IPS-18c (cell line): ENCODE results near the gene KLHL17.

Experiments
- H3K4me3 ChIP-seq: 2 replicates; pipeline ENCODE4 v1.7.0; 2013; ENCODE audit warnings: low read depth, mild to moderate bottlenecking, low read length, moderate library complexity; ENCODE audit not compliant: insufficient read depth
- H3K9me3 ChIP-seq: one replicate; pipeline ENCODE4 v1.6.1; 2013; ENCODE audit warnings: mild to moderate bottlenecking, low read length, moderate library complexity; ENCODE audit not compliant: control insufficient read depth, insufficient read depth

KLHL17 gene

GRCh38 chr1:958823-959730, 1.3 kb upstream of the KLHL17 start, which contains the start of gene NOC2L:
TSS of gene NOC2L (minus strand) at chr1:959256. CDS start at chr1:959240, 16 bp downstream.
- Histone ChIP-seq H3K9me3 (no peaks in the 10 kb centered on the region), H3K4me3 (peak within 1 kb of the TSS; percentile 98)

- H3K9me3 ChIP-seq: no peaks in the 10 kb centered on the region
- peak overlapping the region; percentile 59 for H3K4me3 ChIP-seq
These were observed 537 bp upstream of the KLHL17 start for GRCh38 chr1:959731-960362.

GRCh38 chr1:961132-961669, 817 bp downstream of the KLHL17 start:
- H3K4me3 ChIP-seq: peak overlapping the region; percentile 59
- no peaks in the 10 kb centered on the region for H3K9me3 ChIP-seq

- H3K9me3 ChIP-seq: no peaks in the 10 kb centered on the region
- H3K4me3 ChIP-seq: no peak overlapping the region
These were observed 2.3 kb downstream of the KLHL17 start for GRCh38 chr1:962381-963300.

- Histone ChIP-seq H3K4me3 (no peak overlapping the region), H3K9me3 (peaks cover 2% of the 10 kb centered on the region)
These were observed 2.9 kb downstream of the KLHL17 start for GRCh38 chr1:963301-963651.

- H3K9me3 ChIP-seq: peaks cover 2% of the 10 kb centered on the region
- no peak overlapping the region for H3K4me3 ChIP-seq
These were observed 3.6 kb downstream of the KLHL17 start for GRCh38 chr1:963746-964525.

GRCh38 chr1:964691-965525, 4.5 kb downstream of the KLHL17 start:
- Histone ChIP-seq H3K4me3 (no peak overlapping the region), H3K9me3 (peaks cover 2% of the 10 kb centered on the region)

- H3K9me3 ChIP-seq: peaks cover 2% of the 10 kb centered on the region
- H3K4me3 ChIP-seq: no peak overlapping the region
These were observed 5.2 kb downstream of the KLHL17 start for GRCh38 chr1:965526-966134.

- peaks cover 2% of the 10 kb centered on the region for H3K9me3 ChIP-seq
- H3K4me3 ChIP-seq: peak within 1 kb of the TSS; percentile 59
These were observed 5.8 kb downstream of the KLHL17 start, which contains the start of gene PLEKHN1 for GRCh38 chr1:966135-966703. TSS of gene PLEKHN1 (plus strand) at chr1:966482. CDS start at chr1:966532, 50 bp downstream.

GRCh38 chr1:966704-967300, 6.4 kb downstream of the KLHL17 start:
- Histone ChIP-seq H3K4me3 (peak overlapping the region; percentile 59), H3K9me3 (peaks cover 2% of the 10 kb centered on the region)

GRCh38 chr1:967466-968343, 7.3 kb downstream of the KLHL17 start:
- H3K4me3 ChIP-seq: no peak overlapping the region

GRCh38 chr1:969260-969855, 9.0 kb downstream of the KLHL17 start:
- Histone ChIP-seq H3K9me3 (peaks cover 2% of the 10 kb centered on the region), H3K4me3 (no peak overlapping the region)

More at GRCh38 chr1:967466-968343, 7.3 kb downstream of the KLHL17 start:
- H3K9me3 ChIP-seq: peaks cover 2% of the 10 kb centered on the region

- H3K4me3 ChIP-seq: no peak overlapping the region
- H3K9me3 ChIP-seq: peaks cover 3% of the 10 kb centered on the region
These were observed 10.0 kb downstream of the KLHL17 start for GRCh38 chr1:970242-970972.
